Kidney capillary endothelial cell (primary cell): ENCODE measurements around the gene TSPAN9.
"Not testable (repeated sequence)": the region's sequence is repeated elsewhere in the genome, so short reads cannot be mapped to it uniquely, and the experiment has no call there.

Experiments
- DNase-seq: peaks from one replicate; pipeline ENCODE4 v3.0.0-alpha.2; 2018; ENCODE audit warnings: low spot score

The TSPAN9 gene

GRCh38 chr12:3044141-3044630 lies 33.0 kb upstream of the TSPAN9 start:
- no peak for DNase-seq

GRCh38 chr12:3045494-3045893 lies 31.7 kb upstream of the TSPAN9 start:
- DNase-seq: no peak

GRCh38 chr12:3045989-3046388 lies 31.2 kb upstream of the TSPAN9 start:
- no peak for DNase-seq

GRCh38 chr12:3046441-3047200 lies 30.6 kb upstream of the TSPAN9 start:
- no peak for DNase-seq

- DNase-seq: no peak
Measured at GRCh38 chr12:3047961-3048360, 29.2 kb upstream of the TSPAN9 start.

- DNase-seq: no peak
Measured at GRCh38 chr12:3048540-3048939, 28.6 kb upstream of the TSPAN9 start.

- DNase-seq: no peak
Measured at GRCh38 chr12:3049176-3049575, 28.0 kb upstream of the TSPAN9 start.

GRCh38 chr12:3049611-3050249 lies 27.4 kb upstream of the TSPAN9 start:
- DNase-seq: no peak

- DNase-seq: no peak
Measured at GRCh38 chr12:3054374-3054773, 22.8 kb upstream of the TSPAN9 start.

- DNase-seq: no peak
Measured at GRCh38 chr12:3055026-3055703, 22.0 kb upstream of the TSPAN9 start.

GRCh38 chr12:3055704-3056467 lies 21.3 kb upstream of the TSPAN9 start:
- DNase-seq: no peak

GRCh38 chr12:3061059-3061458 lies 16.1 kb upstream of the TSPAN9 start:
- no peak for DNase-seq

- no peak for DNase-seq
Measured at GRCh38 chr12:3061501-3062215, 15.5 kb upstream of the TSPAN9 start.

- no peak for DNase-seq
Measured at GRCh38 chr12:3065300-3065699, 11.9 kb upstream of the TSPAN9 start.

- not testable (repeated sequence) for DNase-seq
Measured at GRCh38 chr12:3065846-3066245, 11.3 kb upstream of the TSPAN9 start.

GRCh38 chr12:3069714-3070113 lies 7.5 kb upstream of the TSPAN9 start:
- no peak for DNase-seq

GRCh38 chr12:3071107-3071506 lies 6.1 kb upstream of the TSPAN9 start:
- no peak for DNase-seq

GRCh38 chr12:3071710-3072109 lies 5.5 kb upstream of the TSPAN9 start:
- DNase-seq: no peak

GRCh38 chr12:3073438-3074250 lies 3.5 kb upstream of the TSPAN9 start:
- peak; percentile 82 for DNase-seq

GRCh38 chr12:3075315-3075714 lies 1.9 kb upstream of the TSPAN9 start:
- DNase-seq: no peak
